Measurements from ENCODE around the gene TUBB3. TPM values are rescaled to one million over a fixed set of nuclear protein-coding genes. Genes with fewer than 3 reads are reported as not detected.

Gene TUBB3
- total RNA-seq, 1 donor from 2014 or later, result 2.1 TPM

DNA sequence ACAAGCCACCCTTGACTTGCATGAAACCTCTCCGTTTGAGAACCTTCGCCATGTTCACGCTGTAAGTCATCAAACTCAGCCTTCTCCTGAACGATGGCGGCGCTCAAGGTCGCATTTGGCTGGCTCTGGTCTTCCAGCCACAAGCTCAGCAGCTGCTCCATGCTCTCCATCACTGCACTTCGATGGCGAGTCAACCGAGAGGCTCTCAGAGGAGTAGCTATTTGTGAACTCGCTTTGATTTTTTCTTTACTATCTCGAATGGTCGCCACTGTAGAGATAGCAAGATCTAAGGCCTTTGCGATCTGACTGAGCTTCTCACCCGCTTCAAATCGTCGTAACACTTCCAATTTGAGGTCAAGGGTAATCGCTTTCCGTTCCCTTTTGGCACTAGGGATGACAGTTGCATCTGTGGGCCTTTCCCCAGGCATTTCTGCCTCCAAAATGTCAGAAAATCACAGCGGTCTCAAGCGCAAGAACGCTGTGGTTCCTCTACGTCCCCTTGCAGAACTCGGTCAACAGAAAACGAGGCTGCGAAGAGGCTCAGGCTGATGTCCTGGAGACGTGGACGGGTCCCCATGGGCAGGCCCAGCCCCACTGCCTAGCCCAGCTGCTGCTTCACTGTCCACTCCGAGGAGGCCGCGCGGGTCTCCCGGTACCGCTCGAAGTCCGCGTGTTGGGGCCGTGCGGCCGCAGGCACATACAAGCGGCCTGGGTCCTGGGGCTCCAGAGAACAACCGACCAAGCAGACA is 48.5 kb downstream of the TUBB3 start:
- H3K27ac ChIP-seq (replicated peaks), result peak overlapping the region; percentile 97
- H3K4me1 ChIP-seq, result peaks cover 43% of the 10 kb centered on the region
- intact Hi-C loops (cut with micrococcal nuclease), result no loop called here
- TF ChIP-seq, protein P1, sequence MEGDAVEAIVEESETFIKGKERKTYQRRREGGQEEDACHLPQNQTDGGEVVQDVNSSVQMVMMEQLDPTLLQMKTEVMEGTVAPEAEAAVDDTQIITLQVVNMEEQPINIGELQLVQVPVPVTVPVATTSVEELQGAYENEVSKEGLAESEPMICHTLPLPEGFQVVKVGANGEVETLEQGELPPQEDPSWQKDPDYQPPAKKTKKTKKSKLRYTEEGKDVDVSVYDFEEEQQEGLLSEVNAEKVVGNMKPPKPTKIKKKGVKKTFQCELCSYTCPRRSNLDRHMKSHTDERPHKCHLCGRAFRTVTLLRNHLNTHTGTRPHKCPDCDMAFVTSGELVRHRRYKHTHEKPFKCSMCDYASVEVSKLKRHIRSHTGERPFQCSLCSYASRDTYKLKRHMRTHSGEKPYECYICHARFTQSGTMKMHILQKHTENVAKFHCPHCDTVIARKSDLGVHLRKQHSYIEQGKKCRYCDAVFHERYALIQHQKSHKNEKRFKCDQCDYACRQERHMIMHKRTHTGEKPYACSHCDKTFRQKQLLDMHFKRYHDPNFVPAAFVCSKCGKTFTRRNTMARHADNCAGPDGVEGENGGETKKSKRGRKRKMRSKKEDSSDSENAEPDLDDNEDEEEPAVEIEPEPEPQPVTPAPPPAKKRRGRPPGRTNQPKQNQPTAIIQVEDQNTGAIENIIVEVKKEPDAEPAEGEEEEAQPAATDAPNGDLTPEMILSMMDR (IDR thresholded peaks at IDR 0.05; ENCODE audit: borderline replicate concordance), result no peak
- no peaks in the 10 kb centered on the region for H3K9me3 ChIP-seq (replicated peaks)
- H3K4me3 ChIP-seq, result peak overlapping the region; percentile 84
- DNase-seq, result no peak
- H3K36me3 ChIP-seq, result no peaks in the 10 kb centered on the region
- no peaks in the 10 kb centered on the region for H3K27me3 ChIP-seq (ENCODE audit: low read depth)

DNA sequence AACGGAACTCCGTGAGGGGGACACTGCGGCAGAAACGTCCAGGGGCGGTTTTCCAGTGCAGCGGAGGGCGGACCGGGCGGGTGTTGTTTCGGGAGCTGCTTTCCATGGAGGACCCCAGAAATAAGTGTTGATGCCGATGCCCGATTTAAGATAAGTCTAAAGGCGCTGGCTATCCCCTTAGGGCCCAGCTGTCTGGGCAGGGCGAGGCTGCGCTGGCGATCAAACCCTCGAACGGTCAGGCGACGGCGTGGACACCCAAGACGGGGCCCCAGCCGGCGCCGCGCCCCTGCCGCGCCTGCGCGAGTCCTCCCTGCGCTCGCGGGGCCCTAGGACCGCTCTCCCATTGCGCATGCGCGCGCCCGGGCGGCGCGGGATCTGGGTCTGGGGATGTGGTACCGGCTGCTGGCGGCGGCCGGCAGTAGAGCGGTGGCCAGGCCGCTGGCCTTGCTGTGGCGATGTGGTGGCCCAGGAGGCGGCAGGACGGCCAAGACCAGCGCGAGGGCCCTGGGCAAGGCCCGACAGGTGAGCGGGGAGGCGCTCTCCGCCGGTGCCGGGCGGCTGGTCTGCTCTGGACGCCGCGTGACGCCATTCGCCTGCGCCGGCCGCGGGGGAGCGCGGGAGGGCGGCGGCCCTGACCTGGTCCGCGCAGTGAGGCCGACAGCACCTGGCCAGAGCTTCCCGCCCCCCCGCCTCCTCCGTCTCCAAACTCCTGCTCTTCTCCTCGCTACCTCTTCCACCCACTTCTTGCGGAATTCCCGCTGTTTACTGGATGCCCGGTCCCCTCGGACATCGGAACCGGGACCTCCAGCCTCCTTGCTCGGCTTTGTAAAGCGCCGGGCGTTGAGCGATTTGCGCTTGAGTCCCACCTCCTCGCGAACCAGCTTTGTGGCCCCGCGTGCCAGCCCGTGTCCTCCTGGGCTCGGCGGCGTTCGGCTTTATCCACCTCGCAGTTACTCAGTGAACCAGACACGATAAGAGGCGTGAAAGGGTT is 49.4 kb downstream of the TUBB3 start:
- TF ChIP-seq, protein P1 (IDR thresholded peaks at IDR 0.05; ENCODE audit: borderline replicate concordance), result no peak
- peak; percentile 91 for DNase-seq
- Histone ChIP-seq H3K4me3 (peak overlapping the region; percentile 84), H3K36me3 (peaks cover 5% of the 10 kb centered on the region), H3K27me3 (ENCODE audit: low read depth) (no peaks in the 10 kb centered on the region), H3K9me3 (replicated peaks) (no peaks in the 10 kb centered on the region), H3K4me1 (peaks cover 43% of the 10 kb centered on the region), H3K27ac (replicated peaks) (peak overlapping the region; percentile 97)
- intact Hi-C loops (cut with micrococcal nuclease), result no loop called here

DNA sequence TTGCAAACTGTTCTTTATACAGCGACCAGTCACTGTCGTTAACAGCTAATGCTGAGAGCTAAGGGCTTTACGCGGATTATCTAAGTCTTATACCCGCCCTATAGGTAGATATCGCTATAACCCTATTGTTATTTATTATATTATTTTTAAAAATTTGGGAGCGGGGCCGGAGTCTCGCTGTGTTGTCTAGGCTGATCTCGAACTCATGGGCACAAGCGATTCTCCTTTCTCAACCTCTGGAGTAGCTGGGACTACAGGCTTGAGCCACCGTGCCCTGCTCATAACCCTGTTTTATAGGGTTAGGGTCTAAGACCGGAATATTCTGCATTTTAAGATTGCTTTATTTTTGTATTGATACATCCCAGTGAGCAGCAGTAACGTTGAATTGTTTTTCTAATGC is 50.1 kb downstream of the TUBB3 start:
- Histone ChIP-seq H3K4me1 (peaks cover 43% of the 10 kb centered on the region), H3K4me3 (peak overlapping the region; percentile 84), H3K27me3 (ENCODE audit: low read depth) (no peaks in the 10 kb centered on the region), H3K27ac (replicated peaks) (peak overlapping the region; percentile 97), H3K9me3 (replicated peaks) (no peaks in the 10 kb centered on the region), H3K36me3 (peaks cover 12% of the 10 kb centered on the region)
- intact Hi-C loops (cut with micrococcal nuclease), result no loop called here
- TF ChIP-seq, protein P1 (IDR thresholded peaks at IDR 0.05; ENCODE audit: borderline replicate concordance), result no peak
- DNase-seq, result no peak

DNA sequence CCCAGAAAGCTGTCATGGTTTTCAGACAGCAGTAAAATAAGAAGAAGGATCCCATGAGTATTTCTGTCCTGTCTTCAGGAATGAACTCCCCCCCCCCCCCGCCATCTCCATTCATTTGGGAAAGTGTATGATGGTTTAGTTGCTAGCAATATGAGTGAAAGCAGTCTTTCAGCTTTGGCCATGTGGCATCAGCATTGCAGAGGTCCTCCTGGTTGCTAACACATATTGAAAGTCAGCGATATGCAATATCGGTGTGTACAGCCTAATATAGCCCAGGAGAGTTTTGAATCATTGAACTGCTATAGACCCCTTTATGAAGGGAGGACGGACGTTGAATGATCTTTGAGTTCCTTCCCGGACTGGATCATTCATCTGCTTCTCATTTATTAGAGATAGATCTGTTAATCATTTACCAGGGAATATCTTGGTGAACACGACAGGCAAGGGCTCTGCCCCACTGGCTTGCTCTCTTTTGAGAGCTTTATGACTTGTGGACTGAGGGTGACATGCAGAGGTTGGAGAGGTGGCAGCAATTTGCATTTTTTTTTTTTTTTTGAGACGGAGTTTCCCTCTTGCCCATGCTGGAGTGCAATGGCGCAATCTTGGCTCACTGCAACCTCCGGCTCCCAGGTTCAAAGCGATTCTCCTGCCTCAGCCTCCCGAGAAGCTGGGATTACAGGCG is 50.7 kb downstream of the TUBB3 start:
- H3K9me3 ChIP-seq (replicated peaks), result no peaks in the 10 kb centered on the region
- peaks cover 43% of the 10 kb centered on the region for H3K4me1 ChIP-seq
- H3K36me3 ChIP-seq, result peaks cover 17% of the 10 kb centered on the region
- TF ChIP-seq, protein P1 (IDR thresholded peaks at IDR 0.05; ENCODE audit: borderline replicate concordance), result no peak
- H3K27me3 ChIP-seq (ENCODE audit: low read depth), result no peaks in the 10 kb centered on the region
- no peak overlapping the region for H3K27ac ChIP-seq (replicated peaks)
- peak overlapping the region; percentile 84 for H3K4me3 ChIP-seq
- DNase-seq, result no peak
- intact Hi-C loops (cut with micrococcal nuclease), result no loop called here

DNA sequence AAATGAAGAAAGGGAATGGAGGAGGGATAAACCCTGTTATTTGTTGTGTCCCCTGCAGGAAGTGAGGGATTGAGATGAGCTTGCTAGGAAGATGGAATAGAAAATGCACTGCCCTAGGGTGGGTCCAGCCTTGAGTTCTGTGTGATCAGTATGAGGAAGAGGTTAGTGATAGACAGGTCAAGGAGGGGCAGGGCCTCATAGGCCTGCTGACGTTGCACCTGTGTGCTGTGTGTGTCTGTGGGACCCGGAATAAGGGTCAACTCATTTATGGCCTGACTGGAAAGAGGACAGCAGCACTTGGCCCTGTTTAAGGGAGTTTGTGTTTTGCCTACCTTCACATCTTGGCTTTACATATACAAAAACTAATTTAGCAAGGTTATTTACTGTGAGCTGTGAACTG is 51.7 kb downstream of the TUBB3 start:
- H3K27me3 ChIP-seq (ENCODE audit: low read depth), result no peaks in the 10 kb centered on the region
- TF ChIP-seq, protein P1 (IDR thresholded peaks at IDR 0.05; ENCODE audit: borderline replicate concordance), result no peak
- no peak overlapping the region for H3K27ac ChIP-seq (replicated peaks)
- no peak for DNase-seq
- H3K4me3 ChIP-seq, result no peak overlapping the region
- intact Hi-C loops (cut with micrococcal nuclease), result no loop called here
- peaks cover 42% of the 10 kb centered on the region for H3K4me1 ChIP-seq
- H3K36me3 ChIP-seq, result peaks cover 25% of the 10 kb centered on the region
- H3K9me3 ChIP-seq (replicated peaks), result no peaks in the 10 kb centered on the region
